ENCODE measurements around the gene ADIPOQ. TPM values are rescaled to one million over a fixed set of nuclear protein-coding genes. Genes with fewer than 3 reads are reported as not detected.
"Not testable (repeated sequence)": the region's sequence is repeated elsewhere in the genome, so short reads cannot be mapped to it uniquely, and the experiment has no call there.

The ADIPOQ gene
- total RNA-seq, 1 donor from 2014 or later, result 0.15 TPM

DNA sequence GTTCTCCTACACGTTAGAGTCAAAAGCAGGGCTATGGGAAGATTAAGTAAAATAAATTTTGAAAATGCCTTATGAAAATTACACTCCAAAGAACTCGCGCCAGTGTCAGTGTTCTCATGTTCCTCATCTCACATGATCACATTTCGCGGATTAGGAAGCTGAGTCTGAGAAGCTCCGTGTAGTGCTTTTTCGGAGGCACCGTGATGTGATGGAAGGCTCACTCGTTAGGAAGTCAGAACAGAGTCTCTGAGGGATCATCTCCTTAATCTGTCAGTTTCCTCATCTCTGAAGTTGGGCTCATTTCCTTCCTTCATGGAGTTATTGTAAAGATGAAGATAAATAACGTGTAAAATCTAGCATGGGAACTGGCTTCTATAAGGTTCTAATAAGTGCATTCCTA lies 3.2 kb downstream of the ADIPOQ start:
- H3K36me3 Mint-ChIP-seq (ENCODE audit: unreplicated experiment), result no peaks in the 10 kb centered on the region
- H3K4me3 Mint-ChIP-seq (ENCODE audit: unreplicated experiment), result no peak overlapping the region
- H3K27ac Mint-ChIP-seq (ENCODE audit: unreplicated experiment), result no peak overlapping the region
- no peak for DNase-seq
- peaks cover 2% of the 10 kb centered on the region for H3K4me1 Mint-ChIP-seq (ENCODE audit: low read depth, unreplicated experiment)
- H3K9me3 Mint-ChIP-seq (ENCODE audit: unreplicated experiment), result peaks cover 4% of the 10 kb centered on the region
- H3K27me3 Mint-ChIP-seq (ENCODE audit: unreplicated experiment), result no peaks in the 10 kb centered on the region
- TF ChIP-seq, protein P1, sequence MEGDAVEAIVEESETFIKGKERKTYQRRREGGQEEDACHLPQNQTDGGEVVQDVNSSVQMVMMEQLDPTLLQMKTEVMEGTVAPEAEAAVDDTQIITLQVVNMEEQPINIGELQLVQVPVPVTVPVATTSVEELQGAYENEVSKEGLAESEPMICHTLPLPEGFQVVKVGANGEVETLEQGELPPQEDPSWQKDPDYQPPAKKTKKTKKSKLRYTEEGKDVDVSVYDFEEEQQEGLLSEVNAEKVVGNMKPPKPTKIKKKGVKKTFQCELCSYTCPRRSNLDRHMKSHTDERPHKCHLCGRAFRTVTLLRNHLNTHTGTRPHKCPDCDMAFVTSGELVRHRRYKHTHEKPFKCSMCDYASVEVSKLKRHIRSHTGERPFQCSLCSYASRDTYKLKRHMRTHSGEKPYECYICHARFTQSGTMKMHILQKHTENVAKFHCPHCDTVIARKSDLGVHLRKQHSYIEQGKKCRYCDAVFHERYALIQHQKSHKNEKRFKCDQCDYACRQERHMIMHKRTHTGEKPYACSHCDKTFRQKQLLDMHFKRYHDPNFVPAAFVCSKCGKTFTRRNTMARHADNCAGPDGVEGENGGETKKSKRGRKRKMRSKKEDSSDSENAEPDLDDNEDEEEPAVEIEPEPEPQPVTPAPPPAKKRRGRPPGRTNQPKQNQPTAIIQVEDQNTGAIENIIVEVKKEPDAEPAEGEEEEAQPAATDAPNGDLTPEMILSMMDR (IDR thresholded peaks at IDR 0.05; ENCODE audit: partially characterized antibody, unreplicated experiment), result no peak

DNA sequence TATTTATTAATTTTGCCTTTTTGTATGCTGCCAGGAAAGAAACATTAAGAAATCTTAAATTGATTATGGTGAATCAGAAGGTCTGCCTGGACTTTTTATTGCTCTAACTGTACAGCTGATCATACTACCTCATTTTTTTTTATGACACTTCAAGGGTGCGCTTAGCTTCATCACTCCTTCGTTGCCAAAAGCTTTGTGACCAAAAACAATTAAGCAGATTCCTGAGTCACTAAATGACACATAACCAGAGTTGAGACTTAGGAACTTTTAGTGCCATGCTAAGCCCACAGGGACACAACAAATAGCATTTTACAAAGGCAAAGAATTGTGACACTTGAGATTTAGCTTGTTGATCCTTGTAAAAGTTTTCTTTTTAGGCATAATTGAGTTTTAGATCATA lies 4.9 kb downstream of the ADIPOQ start:
- peaks cover 2% of the 10 kb centered on the region for H3K4me1 Mint-ChIP-seq (ENCODE audit: low read depth, unreplicated experiment)
- H3K27ac Mint-ChIP-seq (ENCODE audit: unreplicated experiment), result no peak overlapping the region
- DNase-seq, result no peak
- H3K4me3 Mint-ChIP-seq (ENCODE audit: unreplicated experiment), result no peak overlapping the region
- no peaks in the 10 kb centered on the region for H3K36me3 Mint-ChIP-seq (ENCODE audit: unreplicated experiment)
- peaks cover 3% of the 10 kb centered on the region for H3K9me3 Mint-ChIP-seq (ENCODE audit: unreplicated experiment)
- no peaks in the 10 kb centered on the region for H3K27me3 Mint-ChIP-seq (ENCODE audit: unreplicated experiment)
- TF ChIP-seq, protein P1 (IDR thresholded peaks at IDR 0.05; ENCODE audit: partially characterized antibody, unreplicated experiment), result no peak

DNA sequence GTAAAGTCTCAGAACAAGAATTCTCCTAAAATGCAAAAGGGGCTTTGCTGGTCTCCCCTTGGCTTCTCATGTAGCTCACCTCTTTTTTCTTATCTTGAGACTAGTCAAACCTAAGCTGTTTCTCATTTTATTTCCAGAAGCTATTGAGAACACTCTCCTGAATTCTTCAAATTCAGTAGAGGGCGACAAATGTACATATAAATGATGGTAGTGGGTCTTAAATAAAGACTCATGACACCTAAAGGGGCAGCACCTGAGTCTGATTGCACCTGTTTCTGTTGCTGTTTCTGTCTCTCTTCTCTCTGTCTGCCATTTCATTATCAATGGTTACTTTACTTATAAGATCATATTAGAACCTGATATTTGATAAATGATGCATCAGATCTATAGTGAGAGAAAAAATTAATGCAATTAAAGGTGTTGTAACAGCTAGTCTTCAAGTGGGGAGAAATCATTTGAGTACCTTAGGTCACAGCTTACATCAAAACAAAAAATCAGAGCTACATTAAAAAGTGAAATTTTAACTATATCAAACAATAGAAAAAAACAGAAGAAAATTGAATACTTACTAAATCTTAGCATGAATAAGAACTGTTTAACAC lies 7.0 kb downstream of the ADIPOQ start:
- H3K27ac Mint-ChIP-seq (ENCODE audit: unreplicated experiment), result no peak overlapping the region
- H3K4me1 Mint-ChIP-seq (ENCODE audit: low read depth, unreplicated experiment), result peaks cover 2% of the 10 kb centered on the region
- no peak for DNase-seq
- H3K36me3 Mint-ChIP-seq (ENCODE audit: unreplicated experiment), result no peaks in the 10 kb centered on the region
- TF ChIP-seq, protein P1 (IDR thresholded peaks at IDR 0.05; ENCODE audit: partially characterized antibody, unreplicated experiment), result no peak
- peaks cover 1% of the 10 kb centered on the region for H3K9me3 Mint-ChIP-seq (ENCODE audit: unreplicated experiment)
- no peak overlapping the region for H3K4me3 Mint-ChIP-seq (ENCODE audit: unreplicated experiment)
- H3K27me3 Mint-ChIP-seq (ENCODE audit: unreplicated experiment), result no peaks in the 10 kb centered on the region

DNA sequence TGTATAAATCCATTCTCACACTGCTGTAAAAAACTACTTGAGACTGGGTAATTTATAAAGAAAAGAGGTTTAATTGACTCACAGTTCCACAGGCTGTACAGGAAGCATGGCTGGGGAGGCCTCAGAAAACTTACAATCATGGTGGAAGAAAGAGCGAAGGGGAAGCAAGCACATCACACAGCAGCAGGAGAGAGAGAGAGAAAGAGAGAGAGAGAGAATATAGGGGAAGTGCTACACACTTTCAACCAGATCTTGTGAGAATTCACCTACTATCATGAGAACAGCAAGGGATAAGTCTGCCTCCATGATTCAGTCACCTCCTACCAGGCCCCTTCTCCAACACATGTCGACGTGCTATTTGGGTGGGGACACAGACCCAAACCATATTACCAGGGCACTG lies 9.3 kb downstream of the ADIPOQ start:
- not testable (repeated sequence) for H3K36me3 Mint-ChIP-seq (ENCODE audit: unreplicated experiment); H3K9me3 Mint-ChIP-seq (ENCODE audit: unreplicated experiment); H3K27ac Mint-ChIP-seq (ENCODE audit: unreplicated experiment); H3K4me1 Mint-ChIP-seq (ENCODE audit: low read depth, unreplicated experiment); H3K27me3 Mint-ChIP-seq (ENCODE audit: unreplicated experiment); H3K4me3 Mint-ChIP-seq (ENCODE audit: unreplicated experiment); DNase-seq

DNA sequence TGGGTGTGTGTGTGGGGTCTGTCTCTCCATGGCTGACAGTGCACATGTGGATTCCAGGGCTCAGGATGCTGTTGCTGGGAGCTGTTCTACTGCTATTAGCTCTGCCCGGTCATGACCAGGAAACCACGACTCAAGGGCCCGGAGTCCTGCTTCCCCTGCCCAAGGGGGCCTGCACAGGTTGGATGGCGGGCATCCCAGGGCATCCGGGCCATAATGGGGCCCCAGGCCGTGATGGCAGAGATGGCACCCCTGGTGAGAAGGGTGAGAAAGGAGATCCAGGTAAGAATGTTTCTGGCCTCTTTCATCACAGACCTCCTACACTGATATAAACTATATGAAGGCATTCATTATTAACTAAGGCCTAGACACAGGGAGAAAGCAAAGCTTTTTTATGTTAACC lies 10.5 kb downstream of the ADIPOQ start:
- Mint-ChIP-seq H3K36me3 (ENCODE audit: unreplicated experiment) (no peaks in the 10 kb centered on the region), H3K27ac (ENCODE audit: unreplicated experiment) (no peak overlapping the region), H3K4me3 (ENCODE audit: unreplicated experiment) (no peak overlapping the region), H3K4me1 (ENCODE audit: low read depth, unreplicated experiment) (no peaks in the 10 kb centered on the region), H3K9me3 (ENCODE audit: unreplicated experiment) (peaks cover 1% of the 10 kb centered on the region), H3K27me3 (ENCODE audit: unreplicated experiment) (no peaks in the 10 kb centered on the region)
- no peak for DNase-seq
- TF ChIP-seq, protein P1 (IDR thresholded peaks at IDR 0.05; ENCODE audit: partially characterized antibody, unreplicated experiment), result no peak

All from glutamatergic neuron (in vitro differentiated cells).